ENCODE results near the gene LY6G6F.

DNA sequence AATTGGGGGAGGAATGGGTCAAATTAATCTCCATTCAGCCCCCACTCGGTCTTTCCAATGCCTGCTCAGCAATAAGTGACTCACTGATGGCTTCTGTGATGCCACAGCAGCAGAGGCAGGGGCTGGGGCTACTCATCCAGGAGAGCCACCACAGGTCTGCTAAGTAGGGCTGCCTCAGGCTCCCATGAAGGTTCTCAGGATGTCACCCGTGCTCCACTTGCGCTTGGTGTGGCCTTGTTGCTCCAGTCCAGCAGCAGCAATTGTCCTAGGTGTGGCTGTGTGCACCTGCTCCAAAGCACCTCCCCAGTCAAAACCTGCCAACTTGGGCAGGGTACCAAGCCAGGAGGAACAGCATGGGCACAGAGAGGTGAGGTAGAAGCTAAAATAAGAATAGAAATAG is 15.5 kb downstream of the LY6G6F start:
- TF ChIP-seq POLR2A (IDR thresholded peaks at IDR 0.05; ENCODE audit: low read length) (no peak), GATA1 (IDR thresholded peaks at IDR 0.05; ENCODE audit: low read depth, low read length) (no peak)
